Measurements from ENCODE around the gene BRIP1. TPM values are rescaled to one million over a fixed set of nuclear protein-coding genes. Genes with fewer than 3 reads are reported as not detected.

Gene BRIP1
- total RNA-seq, 1 donor from 2014 or later: 5.2 TPM

DNA sequence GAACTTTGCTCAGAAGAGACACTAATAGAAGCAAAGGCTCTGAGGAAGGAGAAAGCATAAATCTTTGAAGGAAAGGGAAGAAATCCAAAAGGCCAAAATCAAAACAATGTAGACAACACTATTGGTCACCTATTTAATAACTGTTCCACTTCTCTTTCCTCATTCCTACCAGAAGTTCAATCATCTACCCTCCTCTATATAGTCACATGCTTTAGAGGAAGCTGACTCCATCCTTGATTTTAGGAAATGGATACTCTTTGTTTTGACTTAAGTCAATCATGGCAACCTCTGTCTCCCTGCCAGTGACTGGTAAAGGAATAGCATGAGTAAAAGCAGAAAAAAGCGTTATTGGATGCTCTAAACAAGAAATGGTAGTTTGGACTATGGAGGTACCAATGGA lies 7.3 kb downstream of the BRIP1 start:
- TF ChIP-seq, protein P1, sequence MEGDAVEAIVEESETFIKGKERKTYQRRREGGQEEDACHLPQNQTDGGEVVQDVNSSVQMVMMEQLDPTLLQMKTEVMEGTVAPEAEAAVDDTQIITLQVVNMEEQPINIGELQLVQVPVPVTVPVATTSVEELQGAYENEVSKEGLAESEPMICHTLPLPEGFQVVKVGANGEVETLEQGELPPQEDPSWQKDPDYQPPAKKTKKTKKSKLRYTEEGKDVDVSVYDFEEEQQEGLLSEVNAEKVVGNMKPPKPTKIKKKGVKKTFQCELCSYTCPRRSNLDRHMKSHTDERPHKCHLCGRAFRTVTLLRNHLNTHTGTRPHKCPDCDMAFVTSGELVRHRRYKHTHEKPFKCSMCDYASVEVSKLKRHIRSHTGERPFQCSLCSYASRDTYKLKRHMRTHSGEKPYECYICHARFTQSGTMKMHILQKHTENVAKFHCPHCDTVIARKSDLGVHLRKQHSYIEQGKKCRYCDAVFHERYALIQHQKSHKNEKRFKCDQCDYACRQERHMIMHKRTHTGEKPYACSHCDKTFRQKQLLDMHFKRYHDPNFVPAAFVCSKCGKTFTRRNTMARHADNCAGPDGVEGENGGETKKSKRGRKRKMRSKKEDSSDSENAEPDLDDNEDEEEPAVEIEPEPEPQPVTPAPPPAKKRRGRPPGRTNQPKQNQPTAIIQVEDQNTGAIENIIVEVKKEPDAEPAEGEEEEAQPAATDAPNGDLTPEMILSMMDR (IDR thresholded peaks at IDR 0.05; ENCODE audit: insufficient read depth, low read length, poor library complexity, severe bottlenecking): no peak
- H3K27me3 ChIP-seq (ENCODE audit: control insufficient read depth, insufficient read depth, low read length): no peaks in the 10 kb centered on the region
- H3K36me3 ChIP-seq (ENCODE audit: control insufficient read depth, insufficient read depth, low read length): no peaks in the 10 kb centered on the region
- no peak overlapping the region for H3K4me3 ChIP-seq (ENCODE audit: low read depth, low read length)
- no peak for DNase-seq (ENCODE audit: low read depth)

DNA sequence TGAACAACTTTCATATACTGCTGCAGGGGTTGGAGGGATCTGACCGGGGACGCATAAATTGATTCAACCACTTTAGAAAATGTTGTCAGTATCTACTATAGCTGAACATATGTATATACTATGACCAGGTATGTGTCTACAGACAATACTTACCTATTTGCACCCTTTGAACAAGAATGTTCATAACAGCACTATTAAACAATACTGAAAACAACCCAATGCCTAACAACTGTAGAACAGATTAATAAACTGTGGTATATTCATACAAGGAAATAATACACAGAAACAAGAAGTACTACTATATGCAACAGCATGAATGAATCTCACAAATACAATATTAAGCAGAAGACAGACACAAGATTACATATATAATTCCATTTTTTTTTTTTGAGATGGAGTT lies 10.5 kb downstream of the BRIP1 start:
- DNase-seq (ENCODE audit: low read depth): no peak
- Histone ChIP-seq H3K36me3 (ENCODE audit: control insufficient read depth, insufficient read depth, low read length) (no peaks in the 10 kb centered on the region), H3K27me3 (ENCODE audit: control insufficient read depth, insufficient read depth, low read length) (no peaks in the 10 kb centered on the region), H3K4me3 (ENCODE audit: low read depth, low read length) (no peak overlapping the region)
- TF ChIP-seq, protein P1 (IDR thresholded peaks at IDR 0.05; ENCODE audit: insufficient read depth, low read length, poor library complexity, severe bottlenecking): no peak

DNA sequence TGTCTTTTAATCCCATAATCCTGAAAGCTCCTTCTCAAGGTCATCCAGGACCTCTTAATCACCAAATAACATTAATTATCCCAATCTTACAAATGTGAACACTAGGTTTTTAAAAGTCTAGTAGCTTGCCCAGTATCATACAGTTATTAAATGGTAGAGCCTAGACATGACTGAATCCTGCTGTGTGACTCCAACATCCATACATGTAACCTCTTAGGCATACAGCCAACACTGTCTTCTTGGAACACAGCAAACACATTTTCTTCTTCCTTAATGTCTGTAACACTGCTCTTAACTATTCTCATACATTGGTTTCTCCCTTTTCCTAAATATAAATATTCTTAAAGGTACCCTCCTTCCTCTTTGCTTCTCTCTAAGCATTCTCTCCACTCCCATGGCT lies 13.7 kb downstream of the BRIP1 start:
- H3K27me3 ChIP-seq (ENCODE audit: control insufficient read depth, insufficient read depth, low read length): no peaks in the 10 kb centered on the region
- no peak for DNase-seq (ENCODE audit: low read depth)
- H3K4me3 ChIP-seq (ENCODE audit: low read depth, low read length): no peak overlapping the region
- TF ChIP-seq, protein P1 (IDR thresholded peaks at IDR 0.05; ENCODE audit: insufficient read depth, low read length, poor library complexity, severe bottlenecking): no peak
- H3K36me3 ChIP-seq (ENCODE audit: control insufficient read depth, insufficient read depth, low read length): no peaks in the 10 kb centered on the region

GRCh38 chr17:61848896-61849295 lies 14.4 kb downstream of the BRIP1 start:
- TF ChIP-seq, protein P1 (IDR thresholded peaks at IDR 0.05; ENCODE audit: insufficient read depth, low read length, poor library complexity, severe bottlenecking): no peak
- H3K36me3 ChIP-seq (ENCODE audit: control insufficient read depth, insufficient read depth, low read length): no peaks in the 10 kb centered on the region

DNA sequence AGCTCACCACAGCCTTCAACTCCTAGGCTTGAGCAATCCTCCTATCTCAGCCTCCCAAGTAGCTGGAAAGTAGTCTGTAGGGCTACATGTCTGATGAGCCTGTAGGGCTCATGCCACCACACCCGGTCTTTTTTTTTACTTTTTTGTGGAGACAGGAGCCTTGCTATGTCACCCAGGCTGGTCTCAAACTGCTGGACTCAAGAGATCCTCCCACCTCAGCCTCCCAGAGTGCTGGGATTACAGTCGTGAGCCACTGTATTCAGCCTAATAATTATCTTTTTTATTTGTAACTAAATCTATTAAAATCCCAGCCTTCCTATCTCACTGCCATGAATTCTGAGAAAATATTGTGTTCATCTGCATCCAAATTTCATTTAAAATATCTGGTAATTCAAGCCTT lies 15.1 kb downstream of the BRIP1 start:
- no peak overlapping the region for H3K4me3 ChIP-seq (ENCODE audit: low read depth, low read length)
- TF ChIP-seq, protein P1 (IDR thresholded peaks at IDR 0.05; ENCODE audit: insufficient read depth, low read length, poor library complexity, severe bottlenecking): no peak
- no peaks in the 10 kb centered on the region for H3K27me3 ChIP-seq (ENCODE audit: control insufficient read depth, insufficient read depth, low read length)
- DNase-seq (ENCODE audit: low read depth): no peak
- no peaks in the 10 kb centered on the region for H3K36me3 ChIP-seq (ENCODE audit: control insufficient read depth, insufficient read depth, low read length)

More at GRCh38 chr17:61848896-61849295, 14.4 kb downstream of the BRIP1 start:
- Histone ChIP-seq H3K27me3 (ENCODE audit: control insufficient read depth, insufficient read depth, low read length) (no peaks in the 10 kb centered on the region), H3K4me3 (ENCODE audit: low read depth, low read length) (no peak overlapping the region)
- DNase-seq (ENCODE audit: low read depth): no peak

- TF ChIP-seq, protein P1 (IDR thresholded peaks at IDR 0.05; ENCODE audit: insufficient read depth, low read length, poor library complexity, severe bottlenecking): no peak
- H3K36me3 ChIP-seq (ENCODE audit: control insufficient read depth, insufficient read depth, low read length): no peaks in the 10 kb centered on the region
- H3K27me3 ChIP-seq (ENCODE audit: control insufficient read depth, insufficient read depth, low read length): no peaks in the 10 kb centered on the region
- H3K4me3 ChIP-seq (ENCODE audit: low read depth, low read length): no peak overlapping the region
- DNase-seq (ENCODE audit: low read depth): no peak
Observed at GRCh38 chr17:61847659-61848058, 15.7 kb downstream of the BRIP1 start.
